Skeletal muscle cell (primary cell): ENCODE measurements around the gene SMYD5.

Experiments
- DNase-seq: peaks from one replicate; pipeline ENCODE4 v3.0.0-alpha.2; 2010; ENCODE audit warnings: low read depth
- H3K4me3 ChIP-seq: 2 replicates; pipeline ENCODE4 v1.5.1; 2011; ENCODE audit warnings: low read depth, mild to moderate bottlenecking, control low read depth, low read length, moderate library complexity

The SMYD5 gene

GRCh38 chr2:73235315-73236028, 21.4 kb downstream of the SMYD5 start:
- no peak for DNase-seq
- peak overlapping the region; percentile 95 for H3K4me3 ChIP-seq

DNA sequence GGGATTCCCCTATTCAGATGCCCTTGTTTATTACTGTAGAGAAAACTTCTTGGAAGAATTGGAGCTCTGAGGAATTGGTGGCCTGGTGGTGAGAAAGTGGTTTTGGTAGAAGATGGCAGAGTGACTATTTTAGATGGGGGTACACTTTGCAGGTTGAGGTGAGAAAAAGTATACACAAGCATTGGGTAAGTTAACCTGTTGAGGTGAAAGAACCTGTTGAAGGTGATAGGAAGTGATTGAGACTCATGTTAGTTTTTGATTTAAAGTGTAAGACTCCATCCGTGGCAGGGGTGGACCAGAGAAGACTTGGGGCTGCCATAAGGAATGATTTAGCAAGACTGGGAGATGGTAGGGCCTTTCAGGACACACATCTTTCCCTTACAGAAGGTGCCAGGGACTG, 23.1 kb downstream of the SMYD5 start:
- DNase-seq, result no peak

GRCh38 chr2:73238149-73238548, 24.1 kb downstream of the SMYD5 start:
- DNase-seq, result no peak
- H3K4me3 ChIP-seq, result no peak overlapping the region

More for the DNA sequence above, 23.1 kb downstream of the SMYD5 start:
- H3K4me3 ChIP-seq, result no peak overlapping the region

DNA sequence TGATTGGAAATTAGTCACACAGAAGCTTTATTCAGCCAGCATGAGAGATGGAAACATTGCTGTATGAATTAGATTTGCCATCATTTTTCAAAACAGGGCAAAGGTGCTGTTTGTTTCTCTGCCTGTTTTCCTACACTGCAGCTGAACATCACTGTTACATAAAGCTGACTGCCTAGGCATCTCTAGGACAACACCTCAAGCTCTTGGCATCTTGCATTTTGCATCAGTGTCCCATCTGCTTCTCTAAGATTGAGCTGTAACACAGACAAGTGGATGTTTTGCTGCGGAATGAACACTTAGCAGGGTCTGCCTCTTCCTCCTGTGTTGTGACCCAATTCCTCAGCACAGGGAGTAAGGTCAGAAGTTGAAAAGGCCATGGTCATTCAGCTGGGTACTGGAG, 24.9 kb downstream of the SMYD5 start:
- H3K4me3 ChIP-seq, result no peak overlapping the region
- no peak for DNase-seq

DNA sequence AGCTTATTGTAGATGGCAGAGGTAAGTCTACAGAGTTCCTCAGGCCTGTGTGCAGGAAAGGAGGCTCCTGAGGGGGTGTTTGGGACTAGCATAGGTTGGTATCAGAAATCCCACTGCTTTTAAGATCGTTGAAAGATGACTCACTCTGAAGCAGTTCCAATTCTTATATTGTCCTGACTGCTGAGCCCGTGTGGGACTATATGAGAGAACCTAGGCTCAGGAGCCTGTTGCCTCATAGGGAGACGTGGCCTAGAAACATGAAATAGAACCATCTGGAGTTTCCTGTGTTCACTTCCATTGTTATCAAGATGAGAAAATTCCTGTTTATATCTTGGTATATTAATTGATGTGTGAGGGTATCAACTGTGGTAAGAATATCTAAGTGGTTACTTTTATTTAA, 25.7 kb downstream of the SMYD5 start:
- peak; percentile 20 for DNase-seq
- H3K4me3 ChIP-seq, result no peak overlapping the region

DNA sequence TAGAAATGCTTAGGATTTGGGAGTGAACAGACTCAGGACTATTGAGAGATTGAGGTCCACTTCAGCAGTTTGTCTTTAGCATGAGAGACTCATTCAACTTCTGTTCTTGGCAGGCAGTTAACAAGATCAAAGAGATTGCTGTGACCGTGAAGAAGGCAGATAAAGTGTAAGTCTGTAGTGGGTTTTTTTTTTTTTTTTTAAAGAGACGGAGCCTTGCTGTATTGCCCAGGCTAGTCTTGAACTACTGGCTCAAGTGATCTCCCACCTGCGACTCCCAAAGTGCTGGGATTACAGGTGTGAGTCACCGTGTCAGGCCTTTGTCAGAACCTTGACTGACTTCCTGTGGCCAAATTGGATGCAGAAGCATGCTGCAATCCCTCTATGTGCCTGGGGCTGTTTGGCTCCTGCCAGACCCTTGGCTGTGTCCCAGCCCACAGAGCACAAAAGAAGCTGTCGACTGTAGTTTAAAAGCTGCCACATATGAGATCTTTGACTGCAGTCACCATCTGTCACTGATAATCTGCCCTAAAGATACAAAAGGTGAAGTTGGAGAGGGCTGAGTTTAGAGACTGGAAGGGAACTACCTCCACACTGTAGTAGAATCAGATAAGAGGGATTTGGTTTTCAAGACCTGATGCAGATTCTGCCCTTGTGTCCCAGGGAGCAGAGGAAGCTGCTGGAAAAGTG, 30.0 kb downstream of the SMYD5 start:
- H3K4me3 ChIP-seq, result no peak overlapping the region
- no peak for DNase-seq

DNA sequence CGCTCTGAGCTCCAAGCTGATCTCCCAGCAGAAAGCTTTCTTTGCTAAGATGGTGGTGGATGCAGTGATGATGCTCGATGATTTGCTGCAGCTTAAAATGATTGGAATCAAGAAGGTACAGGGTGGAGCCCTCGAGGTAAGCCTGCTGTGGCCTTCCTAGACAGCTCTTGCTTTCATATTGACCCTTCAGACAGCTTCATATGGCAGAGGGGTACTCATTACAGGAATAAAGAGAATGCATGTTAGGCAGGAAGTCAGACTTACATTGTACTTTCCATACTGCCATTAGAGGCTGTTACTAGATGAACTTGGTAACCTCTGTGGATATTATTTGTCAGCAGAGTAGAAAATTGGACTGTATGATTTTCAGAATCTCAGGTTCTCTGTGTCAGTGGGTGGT, 30.5 kb downstream of the SMYD5 start:
- no peak overlapping the region for H3K4me3 ChIP-seq
- no peak for DNase-seq

- H3K4me3 ChIP-seq, result no peak overlapping the region
- no peak for DNase-seq
Observed at GRCh38 chr2:73246850-73247249, 32.8 kb downstream of the SMYD5 start.

- DNase-seq, result no peak
- no peak overlapping the region for H3K4me3 ChIP-seq
Observed at GRCh38 chr2:73249636-73250035, 35.6 kb downstream of the SMYD5 start.

DNA sequence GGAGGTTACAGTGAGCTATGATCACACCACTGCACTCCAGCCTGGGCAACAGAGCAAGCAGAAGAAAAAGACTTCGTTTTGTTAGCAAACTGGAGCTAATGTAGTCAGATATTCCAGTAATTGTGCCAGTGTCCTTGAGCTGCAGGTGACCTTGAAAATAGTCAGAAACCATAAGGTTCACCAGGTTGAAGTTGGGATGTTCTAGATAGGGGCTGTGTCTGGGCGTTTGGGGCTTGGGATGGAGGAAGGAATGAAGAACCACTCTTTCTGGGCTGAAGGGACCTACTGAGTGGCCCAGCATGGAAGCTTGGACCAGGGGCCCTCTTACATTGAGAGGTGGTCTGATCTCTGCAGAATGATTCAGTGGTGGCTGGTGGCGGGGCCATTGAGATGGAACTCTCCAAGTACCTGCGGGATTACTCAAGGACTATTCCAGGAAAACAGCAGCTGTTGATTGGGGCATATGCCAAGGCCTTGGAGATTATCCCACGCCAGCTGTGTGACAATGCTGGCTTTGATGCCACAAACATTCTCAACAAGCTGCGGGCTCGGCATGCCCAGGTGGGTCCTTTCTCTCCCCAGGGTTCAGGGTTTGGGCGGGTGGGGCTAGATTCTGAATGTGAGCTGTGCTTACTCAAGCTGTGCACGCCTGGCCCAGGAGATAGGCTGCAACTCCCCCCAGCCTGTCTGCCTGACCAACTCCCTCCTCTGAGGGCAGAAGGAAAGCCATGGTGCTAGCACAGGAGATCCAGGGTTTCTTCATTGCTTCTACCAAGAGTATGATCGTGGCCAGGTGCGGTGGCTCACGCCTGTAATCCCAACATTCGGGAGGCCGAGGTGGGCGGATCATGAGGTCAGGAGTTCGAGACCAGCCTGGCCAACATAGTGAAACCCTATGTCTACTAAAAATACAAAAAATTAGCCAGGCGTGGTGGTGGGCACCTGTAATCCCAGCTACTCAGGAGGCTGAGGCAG, 37.1 kb downstream of the SMYD5 start:
- no peak overlapping the region for H3K4me3 ChIP-seq
- DNase-seq, result no peak

DNA sequence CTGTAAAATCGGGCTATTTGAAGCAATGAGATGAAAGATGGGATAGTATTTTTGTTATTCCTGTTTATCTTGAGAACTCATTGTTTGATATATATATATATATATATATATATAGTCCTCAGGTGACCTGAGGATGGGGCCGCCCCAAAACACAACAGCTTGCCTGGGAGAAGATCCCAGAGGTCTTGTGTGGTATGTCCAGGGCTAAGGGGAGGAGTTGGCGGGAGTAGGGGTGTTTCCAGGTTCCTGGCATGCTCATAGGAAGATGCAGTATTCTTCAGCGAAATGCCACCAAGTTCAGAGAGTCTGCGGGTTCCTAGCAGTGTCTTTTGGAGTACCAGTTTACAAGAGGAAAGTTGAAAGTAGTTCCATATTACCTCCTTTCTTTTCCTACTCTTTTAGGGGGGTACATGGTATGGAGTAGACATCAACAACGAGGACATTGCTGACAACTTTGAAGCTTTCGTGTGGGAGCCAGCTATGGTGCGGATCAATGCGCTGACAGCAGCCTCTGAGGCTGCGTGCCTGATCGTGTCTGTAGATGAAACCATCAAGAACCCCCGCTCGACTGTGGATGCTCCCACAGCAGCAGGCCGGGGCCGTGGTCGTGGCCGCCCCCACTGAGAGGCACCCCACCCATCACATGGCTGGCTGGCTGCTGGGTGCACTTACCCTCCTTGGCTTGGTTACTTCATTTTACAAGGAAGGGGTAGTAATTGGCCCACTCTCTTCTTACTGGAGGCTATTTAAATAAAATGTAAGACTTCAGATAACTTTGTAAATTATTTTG, 38.4 kb downstream of the SMYD5 start:
- H3K4me3 ChIP-seq, result no peak overlapping the region
- DNase-seq, result no peak

GRCh38 chr2:73253400-73253799, 39.4 kb downstream of the SMYD5 start:
- no peak overlapping the region for H3K4me3 ChIP-seq
- no peak for DNase-seq

- no peak overlapping the region for H3K4me3 ChIP-seq
- no peak for DNase-seq
Observed at GRCh38 chr2:73253901-73254300, 39.9 kb downstream of the SMYD5 start.

- no peak for DNase-seq
- no peak overlapping the region for H3K4me3 ChIP-seq
Observed at GRCh38 chr2:73254343-73255006, 40.4 kb downstream of the SMYD5 start.

- H3K4me3 ChIP-seq, result no peak overlapping the region
- DNase-seq, result no peak
Observed at GRCh38 chr2:73255007-73255644, 41.1 kb downstream of the SMYD5 start.

- no peak for DNase-seq
- no peak overlapping the region for H3K4me3 ChIP-seq
Observed at GRCh38 chr2:73255907-73256617, 42.0 kb downstream of the SMYD5 start.

DNA sequence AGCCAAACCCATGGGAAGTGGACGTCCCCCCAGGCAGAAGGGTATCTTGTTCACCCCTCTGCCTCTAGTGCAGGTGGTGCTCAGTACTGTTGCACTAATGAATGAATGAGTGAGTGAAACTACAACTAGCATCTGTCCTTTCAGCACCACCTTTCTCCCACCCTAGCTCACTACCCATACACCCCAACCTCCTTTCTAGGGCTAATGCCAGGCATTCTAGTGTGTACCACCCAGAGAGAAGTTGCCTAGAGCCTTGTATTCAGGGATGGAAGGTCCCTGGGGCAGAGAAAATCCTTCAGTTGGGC, 42.5 kb downstream of the SMYD5 start:
- no peak overlapping the region for H3K4me3 ChIP-seq
- no peak for DNase-seq

GRCh38 chr2:73257021-73257420, 43.0 kb downstream of the SMYD5 start:
- DNase-seq, result no peak
- H3K4me3 ChIP-seq, result no peak overlapping the region
